Cortex of kidney (tissue), 1 donor: ENCODE results near the gene C4BPA.

ENCODE experiments used
- DNase-seq: peaks from one replicate; lab custom pipeline; 2025; lab: John Stamatoyannopoulos, UW

C4BPA gene

GRCh38 chr1:207077470-207078377 lies 26.3 kb upstream of the C4BPA start:
- no peak for DNase-seq

DNA sequence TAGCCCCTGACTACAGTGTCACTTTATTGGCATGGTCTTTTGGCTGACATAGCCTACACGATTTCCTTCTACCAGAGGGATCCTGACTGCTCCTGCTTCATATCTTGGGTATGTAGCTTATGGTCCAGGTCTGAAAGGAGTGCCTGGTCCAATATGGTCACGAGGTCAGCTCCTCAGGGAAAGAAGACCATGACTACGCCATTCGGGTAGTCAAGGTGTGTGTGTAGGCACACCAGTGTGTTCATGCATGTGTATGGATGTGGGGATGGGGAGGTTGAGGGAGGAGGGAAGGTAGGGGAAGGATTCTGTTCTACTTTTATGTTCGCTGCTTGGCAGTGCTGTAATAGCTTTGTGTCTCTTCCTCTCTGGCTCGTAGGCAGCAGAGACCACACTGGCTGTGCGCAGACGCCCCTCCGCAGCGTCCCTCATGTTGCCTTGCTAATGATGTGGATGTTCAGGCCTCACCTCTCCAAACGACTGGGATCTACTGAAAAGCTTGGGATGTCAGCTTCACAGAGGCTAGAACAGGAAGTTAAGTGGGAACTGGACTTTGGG lies 25.4 kb upstream of the C4BPA start:
- DNase-seq: no peak

DNA sequence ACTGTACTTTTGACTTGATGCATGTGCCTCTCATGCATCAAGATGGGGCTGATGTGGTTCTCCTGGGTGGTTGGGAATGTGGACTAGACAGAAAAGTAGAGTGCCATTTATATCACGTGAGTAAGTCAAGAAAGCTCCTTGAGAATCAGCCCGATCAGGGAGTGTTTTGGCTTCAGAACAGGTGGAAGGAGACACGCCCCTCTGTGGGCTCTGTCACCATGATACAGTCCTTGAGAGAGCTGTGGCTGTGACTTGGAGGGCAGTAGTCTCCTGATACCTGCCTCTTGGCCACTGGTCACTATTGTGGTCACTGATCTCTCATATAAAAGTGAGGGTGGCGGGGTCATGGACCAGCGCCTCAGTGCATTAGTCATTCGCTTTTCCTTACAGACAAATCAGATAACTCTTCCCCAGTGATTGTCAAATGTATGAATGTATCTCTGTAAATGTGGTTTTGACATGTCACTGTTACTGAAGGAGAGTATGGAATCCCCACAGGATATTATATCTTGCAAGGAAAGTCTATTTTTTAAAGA lies 24.3 kb upstream of the C4BPA start:
- DNase-seq: no peak

DNA sequence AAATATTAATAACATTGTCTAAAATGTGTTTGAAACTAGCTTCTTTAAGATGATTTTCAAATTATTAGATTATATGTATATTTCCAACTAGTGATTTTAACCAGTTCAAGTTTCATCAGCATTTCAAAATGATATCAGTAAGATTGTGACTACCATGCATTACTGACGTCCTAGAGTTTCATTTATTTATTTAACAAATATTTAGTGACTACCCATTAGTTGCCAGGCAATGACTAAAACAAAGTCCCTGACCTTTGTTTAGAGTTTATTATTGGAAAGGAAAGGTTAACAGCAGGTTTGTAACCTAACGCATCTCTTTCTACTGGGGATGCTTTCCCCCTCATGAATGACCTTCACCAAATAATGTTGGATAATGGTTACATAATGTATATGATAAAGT lies 22.9 kb upstream of the C4BPA start:
- DNase-seq: no peak

- no peak for DNase-seq
Measured at GRCh38 chr1:207081806-207082205, 22.2 kb upstream of the C4BPA start.

- DNase-seq: no peak
Measured at GRCh38 chr1:207084232-207084631, 19.8 kb upstream of the C4BPA start.

DNA sequence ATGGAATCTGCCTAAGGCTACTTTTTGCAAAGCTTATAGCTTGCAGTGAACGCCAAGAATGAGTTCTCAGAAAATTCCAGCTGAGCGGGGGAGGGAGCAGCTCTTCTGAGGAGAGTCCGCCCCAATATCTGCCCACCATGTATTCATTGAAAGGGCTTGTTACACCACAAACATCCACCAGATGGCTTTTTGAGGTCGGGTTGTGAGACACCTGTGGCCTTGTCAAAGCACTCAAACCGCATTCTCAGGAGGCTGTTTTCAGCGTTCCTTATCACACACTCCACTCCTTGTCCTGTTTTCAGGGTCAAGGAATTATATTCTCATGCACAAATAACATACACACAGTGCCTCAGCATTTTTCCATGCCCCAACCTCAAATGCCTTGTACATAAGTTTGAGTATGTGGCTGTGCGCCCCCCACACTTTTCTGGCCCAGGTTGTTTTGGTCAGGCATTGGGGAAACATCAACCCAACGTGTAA lies 19.3 kb upstream of the C4BPA start:
- no peak for DNase-seq

- no peak for DNase-seq
Measured at GRCh38 chr1:207085887-207086286, 18.1 kb upstream of the C4BPA start.

- no peak for DNase-seq
Measured at GRCh38 chr1:207088161-207088560, 15.9 kb upstream of the C4BPA start.

GRCh38 chr1:207088701-207089626 lies 15.1 kb upstream of the C4BPA start, which contains the start of gene C4BPB:
Gene C4BPB (plus strand): TSS chr1:207088860. CDS start chr1:207089532, 672 bp downstream.
- no peak for DNase-seq

GRCh38 chr1:207089627-207090355 lies 14.2 kb upstream of the C4BPA start:
- no peak for DNase-seq

DNA sequence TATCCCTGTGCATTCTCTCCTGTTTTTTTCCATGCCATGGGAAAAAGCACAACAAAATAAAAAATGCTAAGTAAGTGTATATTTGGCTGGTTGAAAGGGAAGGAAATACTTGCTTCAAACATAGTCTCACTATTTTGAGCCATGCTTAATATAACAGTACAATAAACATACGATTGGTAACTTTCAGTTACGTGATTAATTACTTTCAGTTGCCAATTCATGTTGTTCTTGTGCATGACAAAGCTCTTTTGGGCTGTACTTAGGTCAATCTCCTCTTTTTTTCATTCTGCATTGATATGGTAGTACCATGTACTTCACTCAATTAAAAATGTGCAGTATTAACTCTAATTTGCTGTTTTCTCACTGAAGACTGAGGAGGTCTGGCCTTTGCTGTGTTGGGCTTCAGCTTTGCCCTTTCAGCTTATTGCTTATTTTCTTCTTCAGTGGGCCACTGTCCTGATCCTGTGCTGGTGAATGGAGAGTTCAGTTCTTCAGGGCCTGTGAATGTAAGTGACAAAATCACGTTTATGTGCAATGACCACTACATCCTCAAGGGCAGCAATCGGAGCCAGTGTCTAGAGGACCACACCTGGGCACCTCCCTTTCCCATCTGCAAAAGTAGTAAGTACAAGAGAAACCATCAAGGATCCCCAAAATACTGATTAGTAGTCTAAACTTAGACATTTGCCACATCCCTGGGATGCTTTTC lies 12.7 kb upstream of the C4BPA start:
- DNase-seq: no peak

- no peak for DNase-seq
Measured at GRCh38 chr1:207093944-207094343, 10.1 kb upstream of the C4BPA start.

DNA sequence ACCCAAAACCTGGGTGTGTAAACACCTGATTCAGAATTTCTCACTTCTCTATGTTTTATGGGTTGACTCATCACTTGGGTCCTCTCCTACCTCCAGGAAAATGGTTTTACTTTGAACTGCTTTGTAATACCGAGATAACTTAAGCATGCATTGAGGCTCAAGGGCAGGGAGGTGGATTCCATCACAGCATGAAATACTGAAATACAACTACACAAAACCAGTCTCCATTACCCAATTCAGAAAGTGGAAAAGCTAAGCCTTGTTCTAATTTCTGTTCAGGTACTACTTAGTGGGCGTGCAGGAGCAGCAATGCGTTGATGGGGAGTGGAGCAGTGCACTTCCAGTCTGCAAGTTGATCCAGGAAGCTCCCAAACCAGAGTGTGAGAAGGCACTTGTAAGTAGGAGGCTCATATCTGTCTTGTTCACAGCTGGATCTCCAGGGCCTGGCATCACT lies 6.1 kb upstream of the C4BPA start:
- DNase-seq: no peak

- DNase-seq: no peak
Measured at GRCh38 chr1:207101720-207102119, 2.3 kb upstream of the C4BPA start.

DNA sequence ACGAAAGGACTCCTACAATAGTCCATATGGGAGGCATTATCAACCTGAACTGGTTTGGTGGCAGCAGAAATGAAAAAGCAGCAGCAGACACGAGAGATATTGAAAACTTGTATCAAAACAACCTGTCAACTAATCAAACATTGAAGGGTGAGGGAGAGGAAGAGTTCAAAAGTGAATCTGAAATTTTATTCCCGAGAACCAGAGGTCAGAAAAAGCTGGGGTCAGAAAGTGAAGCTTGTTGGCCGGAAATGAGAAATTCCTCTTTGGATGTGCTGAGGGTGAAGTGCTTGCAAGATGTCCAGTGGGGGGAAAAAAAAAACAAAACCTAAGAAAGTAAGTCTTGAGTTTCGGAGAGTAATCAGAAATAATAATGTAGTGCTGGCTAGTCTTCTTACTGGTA lies 1.9 kb upstream of the C4BPA start:
- no peak for DNase-seq

GRCh38 chr1:207102659-207103058 lies 1.4 kb upstream of the C4BPA start:
- DNase-seq: no peak

GRCh38 chr1:207109004-207109403 lies 5.0 kb downstream of the C4BPA start:
- DNase-seq: no peak

DNA sequence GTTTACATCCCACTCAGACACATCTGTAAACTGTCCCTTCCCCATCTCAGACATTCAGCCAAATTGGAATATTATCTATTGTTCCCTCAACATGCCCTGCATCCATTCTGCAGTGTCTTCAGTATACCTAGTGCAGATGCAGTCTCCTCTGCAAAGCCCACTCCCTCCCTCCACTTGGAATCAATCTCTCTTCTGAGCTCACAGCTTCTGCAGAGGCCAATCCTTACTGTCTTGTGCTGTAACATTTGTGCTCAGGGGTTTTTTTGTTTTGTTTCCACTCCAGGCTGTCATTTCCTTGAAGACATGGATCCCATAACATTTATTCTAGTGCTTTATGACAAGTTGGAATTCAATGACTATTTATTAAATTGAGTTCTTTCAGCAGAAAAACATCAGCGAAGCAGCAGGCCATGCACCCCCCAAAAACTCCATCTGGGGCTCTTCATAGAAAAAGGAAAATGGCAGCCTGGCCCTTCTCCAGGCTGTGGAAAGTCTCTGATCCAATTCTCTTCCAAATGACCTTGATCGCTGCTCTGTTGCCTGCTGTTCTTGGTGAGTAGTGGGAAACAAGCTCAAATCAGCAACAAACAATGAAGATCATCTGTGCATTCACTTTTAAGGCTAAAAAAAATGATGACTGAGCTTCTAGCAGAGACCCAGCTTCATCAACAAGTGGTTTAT lies 8.7 kb downstream of the C4BPA start:
- DNase-seq: no peak

- no peak for DNase-seq
Measured at GRCh38 chr1:207115269-207115668, 11.2 kb downstream of the C4BPA start.
